GM19324 (cell line): Measurements from ENCODE around the gene GRB7.

ENCODE experiments used
- ATAC-seq: cut with Tn5 transposase; IDR thresholded peaks from one replicate; pipeline ENCODE4 v1.9.1; 2021; ENCODE audit warnings: mild to moderate bottlenecking, moderate library complexity; ENCODE audit not compliant: unreplicated experiment, low FRiP score

Gene GRB7

GRCh38 chr17:39765766-39766165 is 28.0 kb downstream of the GRB7 start:
- no peak for ATAC-seq

DNA sequence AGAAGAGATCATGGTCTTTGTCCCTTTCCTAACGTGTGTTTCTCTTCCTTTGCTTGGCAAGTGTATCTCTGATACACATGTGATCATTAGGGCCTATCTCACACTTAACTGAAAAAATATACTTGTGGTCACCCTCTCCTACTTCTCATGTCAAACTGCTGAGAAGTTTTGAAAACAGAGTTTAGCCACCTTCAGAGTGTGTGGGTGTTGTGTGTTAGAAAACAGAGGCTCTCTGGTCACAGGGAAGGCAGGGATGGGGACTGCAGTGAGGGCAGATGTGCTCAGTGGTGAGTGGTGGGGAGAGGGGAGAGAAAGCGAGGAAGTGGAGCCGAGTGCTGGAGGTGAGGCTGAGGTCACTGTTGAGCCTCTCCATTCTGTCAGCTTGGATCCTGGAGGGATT is 29.4 kb downstream of the GRB7 start:
- no peak for ATAC-seq

GRCh38 chr17:39769974-39770587 is 32.3 kb downstream of the GRB7 start:
- ATAC-seq: no peak

- ATAC-seq: no peak
Measured at GRCh38 chr17:39772415-39772814, 34.7 kb downstream of the GRB7 start.

- no peak for ATAC-seq
Measured at GRCh38 chr17:39772987-39773934, 35.5 kb downstream of the GRB7 start.

DNA sequence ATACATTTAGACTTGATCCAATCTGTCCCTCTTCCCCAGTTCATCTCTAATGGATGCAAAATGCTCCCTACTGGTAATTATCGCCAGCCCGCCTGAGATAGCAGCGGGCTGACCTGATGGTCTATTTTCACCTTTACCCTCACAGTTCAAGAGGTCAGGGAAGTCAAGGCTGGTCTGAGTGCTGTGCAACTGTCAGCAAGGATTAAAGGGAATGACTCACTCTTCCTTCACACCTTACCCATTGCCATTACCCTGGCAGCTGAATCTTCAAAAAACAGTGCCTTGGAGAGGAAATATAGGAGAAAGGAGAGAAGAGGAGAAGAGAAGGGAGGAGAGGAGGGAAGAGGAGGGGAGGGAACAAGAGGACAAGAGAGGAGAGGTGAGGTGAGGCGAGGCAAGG is 36.3 kb downstream of the GRB7 start:
- ATAC-seq: no peak

DNA sequence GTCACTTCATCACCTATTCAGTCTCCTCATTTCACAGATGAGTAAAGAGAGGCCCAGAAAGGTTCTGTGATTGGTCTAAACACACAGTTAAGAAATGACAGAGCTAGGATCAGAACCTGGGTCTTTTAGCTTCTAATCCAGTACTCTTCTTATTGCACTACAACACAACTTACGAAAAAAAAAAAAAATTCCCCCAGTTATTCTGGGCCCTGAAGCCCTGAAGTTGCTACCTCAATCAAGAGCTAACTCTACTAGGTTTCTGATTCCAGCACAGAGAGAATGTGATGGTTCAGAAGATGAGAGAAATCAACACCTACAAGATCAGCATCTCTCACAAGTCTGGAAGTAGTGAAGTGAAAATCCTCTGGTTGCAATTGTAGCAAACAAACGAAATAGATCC is 37.3 kb downstream of the GRB7 start:
- ATAC-seq: no peak

- ATAC-seq: no peak
Measured at GRCh38 chr17:39776252-39776651, 38.5 kb downstream of the GRB7 start.

DNA sequence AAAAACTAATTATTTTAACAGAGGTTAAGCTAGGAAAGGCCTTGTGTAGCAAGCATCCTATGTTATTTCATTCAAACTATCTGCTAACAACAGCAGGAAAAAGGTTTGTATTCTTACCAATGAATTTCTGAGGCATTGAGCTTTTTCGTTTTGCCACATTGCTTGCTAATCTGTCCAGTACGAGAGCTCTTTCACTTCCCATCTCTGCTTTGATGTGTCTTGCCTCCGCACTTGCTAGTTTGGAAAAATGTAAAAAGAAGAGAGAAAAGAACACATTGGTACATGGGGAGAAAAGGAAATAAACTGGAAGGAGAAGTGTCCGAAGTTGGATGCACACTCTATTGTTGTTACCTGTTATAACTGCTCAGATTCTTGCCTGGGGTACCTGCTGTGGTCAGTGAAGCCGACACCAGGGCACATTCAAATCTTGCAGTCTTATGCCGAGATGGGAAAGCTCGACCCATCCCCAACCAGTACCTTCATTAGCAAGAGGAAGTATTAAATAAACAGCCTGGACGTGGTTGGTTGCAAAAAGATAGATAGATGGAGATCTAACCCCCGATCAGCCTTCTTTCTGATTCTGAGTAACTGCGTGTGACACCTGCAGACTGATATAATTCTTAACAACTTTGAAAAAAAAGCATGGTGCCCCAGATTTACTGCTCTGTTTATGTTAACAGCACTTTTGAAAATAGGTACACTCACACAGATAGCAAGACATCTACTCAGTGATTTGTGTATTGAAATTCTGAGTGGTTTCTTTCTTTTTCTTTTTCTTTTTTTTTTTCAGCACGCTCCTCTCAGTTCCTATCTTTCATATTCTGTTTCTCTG is 40.0 kb downstream of the GRB7 start:
- ATAC-seq: peak; percentile 40

DNA sequence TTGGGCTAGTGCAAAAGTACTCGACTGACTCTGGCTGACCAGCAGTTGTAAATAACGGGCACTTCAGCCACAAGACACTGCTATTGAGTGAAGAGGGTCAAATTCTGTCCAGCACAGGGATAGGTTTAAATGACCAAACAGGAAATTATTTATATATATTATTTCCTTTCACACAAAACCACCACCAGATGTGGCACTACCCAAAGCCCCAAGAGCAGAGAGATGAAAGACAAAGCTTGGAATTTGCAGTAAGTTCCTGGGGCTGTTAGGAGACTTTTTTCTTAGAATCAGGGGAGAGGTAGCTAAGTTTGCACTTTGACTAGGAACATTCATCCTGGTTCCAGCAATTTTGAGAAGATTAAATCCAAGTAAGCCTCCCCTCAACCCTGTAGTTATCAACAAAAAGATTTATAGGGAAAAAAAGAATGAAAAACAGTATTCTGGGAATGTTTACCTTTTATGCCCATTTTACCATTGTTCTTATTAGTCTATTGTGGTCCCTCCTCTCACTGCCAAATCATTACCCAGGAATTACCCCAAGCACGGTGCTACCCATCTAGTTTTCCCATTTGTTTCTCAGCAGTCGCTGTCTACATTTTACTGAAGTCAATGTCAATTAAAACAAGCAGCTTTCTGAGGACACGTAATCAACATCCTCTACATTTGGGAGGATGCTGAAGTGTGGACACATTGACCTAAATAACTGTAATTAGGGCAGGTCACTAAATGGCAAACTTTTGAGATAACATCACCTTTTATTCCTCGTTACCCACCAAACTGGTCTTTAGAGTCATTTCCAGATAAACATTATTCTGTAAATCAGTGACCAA is 43.5 kb downstream of the GRB7 start:
- ATAC-seq: no peak

GRCh38 chr17:39781861-39782213 is 44.1 kb downstream of the GRB7 start:
- ATAC-seq: no peak

DNA sequence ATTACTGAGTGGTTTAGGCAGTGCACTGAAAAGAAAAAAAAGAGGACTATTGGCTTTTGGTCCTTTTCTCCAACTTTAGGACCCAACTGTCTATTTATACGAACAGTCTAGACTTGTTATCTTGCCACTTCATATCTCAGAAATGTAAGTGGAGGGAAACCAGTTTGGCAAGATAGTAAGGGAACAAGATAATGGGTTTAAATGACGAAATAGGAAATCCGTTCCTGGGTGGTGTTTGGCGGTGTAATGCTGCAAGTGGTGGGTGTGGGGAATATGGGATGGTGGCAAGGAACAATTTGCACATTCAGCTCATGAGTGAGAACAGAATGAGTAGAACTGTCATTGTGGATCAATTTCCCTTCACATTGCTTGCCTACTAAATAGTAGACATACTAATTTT is 44.7 kb downstream of the GRB7 start:
- no peak for ATAC-seq

DNA sequence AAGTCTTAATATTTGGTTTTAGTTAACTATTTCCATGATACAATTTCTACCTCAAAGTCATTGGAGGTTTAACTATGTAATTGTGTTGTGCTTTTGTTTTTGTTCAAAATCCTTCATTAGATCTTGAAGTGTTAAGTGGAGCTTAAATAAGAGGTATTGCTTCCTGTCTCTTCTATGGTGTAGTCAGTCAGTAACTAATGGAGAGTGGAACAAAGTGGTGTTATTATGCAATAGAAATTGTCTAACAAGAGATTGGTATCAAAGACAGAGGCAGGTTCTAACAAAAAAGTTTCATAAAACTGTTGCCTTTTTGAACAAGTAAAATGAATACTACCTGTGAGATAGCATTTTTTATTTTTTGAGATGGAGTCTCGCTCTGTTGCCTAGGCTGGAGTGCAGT is 45.2 kb downstream of the GRB7 start:
- ATAC-seq: no peak

DNA sequence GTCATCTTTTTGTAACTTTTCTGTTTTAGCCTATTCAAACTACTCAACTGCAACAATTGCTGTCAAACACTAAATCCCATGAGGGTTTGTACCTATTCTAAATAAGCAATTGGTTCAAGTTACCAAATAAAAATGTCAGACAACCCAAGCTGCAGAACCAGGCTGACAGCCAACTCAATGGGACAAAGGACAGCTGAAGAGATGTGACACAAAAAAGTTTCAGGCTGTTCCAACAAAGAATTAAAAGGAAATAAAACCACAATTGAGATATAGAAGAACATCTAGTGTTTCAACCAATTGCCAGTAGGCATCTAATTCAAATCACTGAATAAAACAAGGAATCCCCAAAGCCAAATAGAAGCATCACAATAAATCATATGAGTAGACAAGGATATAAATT is 49.3 kb downstream of the GRB7 start:
- no peak for ATAC-seq

DNA sequence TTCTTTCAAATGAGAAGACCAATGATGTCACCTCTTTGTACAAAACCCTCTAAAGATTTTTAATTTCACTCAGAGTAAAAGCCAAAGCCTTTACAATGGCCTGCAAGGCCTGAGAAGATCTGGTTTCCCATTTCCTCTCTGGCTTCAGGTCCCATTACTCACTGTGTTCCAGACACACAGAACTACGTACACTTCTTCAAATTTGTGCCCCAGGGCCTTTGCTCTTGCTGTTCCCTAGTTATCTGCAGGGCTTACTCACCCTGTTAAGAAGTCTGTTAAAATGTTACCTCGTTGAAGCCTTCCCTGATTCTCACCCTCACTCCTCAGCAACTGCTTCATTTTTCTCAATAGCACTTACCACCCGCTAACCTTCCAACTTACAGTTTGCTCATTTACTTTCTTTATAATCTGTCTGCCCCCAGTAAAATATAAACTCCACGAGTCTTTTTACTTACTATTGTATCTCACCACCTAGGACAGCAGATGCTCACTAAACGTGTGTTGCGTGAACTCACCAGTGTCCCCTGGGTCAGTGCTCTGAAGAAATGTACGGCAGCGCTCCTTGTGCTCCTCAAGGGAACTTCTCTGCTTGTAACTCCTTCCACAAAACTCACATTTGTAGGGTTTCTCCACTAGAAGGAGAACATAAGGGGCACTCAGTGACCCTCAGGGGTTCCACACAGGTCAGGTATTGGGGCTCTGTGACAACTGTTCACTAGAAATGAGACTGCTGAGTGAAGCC is 50.2 kb downstream of the GRB7 start:
- ATAC-seq: no peak

DNA sequence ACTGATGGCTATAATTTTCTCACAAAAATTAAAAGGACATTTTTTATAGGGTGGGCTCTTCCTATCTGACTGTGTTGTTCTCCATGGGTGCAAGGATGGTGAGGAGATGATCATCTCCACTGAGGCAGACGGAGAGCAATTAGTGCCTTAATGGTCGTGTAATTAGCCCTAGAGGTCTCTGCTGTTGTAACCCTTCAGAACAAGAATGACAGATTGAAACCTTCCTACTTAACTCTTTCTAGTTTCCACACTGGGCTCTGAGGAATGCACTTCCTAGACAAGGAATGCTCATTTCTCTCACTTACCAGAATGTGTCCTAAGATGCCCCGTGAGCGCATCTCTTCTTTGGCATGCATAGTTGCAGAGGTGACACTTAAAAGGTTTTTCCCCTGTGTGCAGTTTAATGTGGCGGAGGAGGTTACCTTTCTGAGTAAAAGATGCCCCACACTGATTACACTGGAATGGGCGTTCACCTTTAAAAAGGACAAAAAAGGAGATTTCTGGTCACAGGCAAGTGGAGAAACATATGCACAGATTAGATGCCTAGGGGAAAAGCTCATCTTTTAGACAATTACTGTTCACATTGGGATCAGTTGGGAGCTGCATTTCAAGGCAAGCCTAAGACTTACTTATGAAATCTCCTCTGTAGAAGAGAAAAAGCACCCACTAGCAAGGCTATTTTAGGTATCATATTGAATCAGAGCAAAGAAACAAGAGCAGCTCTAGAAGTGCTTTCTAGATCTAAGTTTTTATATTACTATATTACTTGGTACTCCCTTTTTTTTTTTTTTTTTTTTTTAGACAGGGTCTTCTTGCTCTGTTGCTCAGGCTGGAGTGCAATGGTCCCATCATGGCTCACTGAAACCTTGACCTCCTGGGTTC is 53.6 kb downstream of the GRB7 start:
- no peak for ATAC-seq

- ATAC-seq: no peak
Measured at GRCh38 chr17:39792526-39793221, 54.9 kb downstream of the GRB7 start.

DNA sequence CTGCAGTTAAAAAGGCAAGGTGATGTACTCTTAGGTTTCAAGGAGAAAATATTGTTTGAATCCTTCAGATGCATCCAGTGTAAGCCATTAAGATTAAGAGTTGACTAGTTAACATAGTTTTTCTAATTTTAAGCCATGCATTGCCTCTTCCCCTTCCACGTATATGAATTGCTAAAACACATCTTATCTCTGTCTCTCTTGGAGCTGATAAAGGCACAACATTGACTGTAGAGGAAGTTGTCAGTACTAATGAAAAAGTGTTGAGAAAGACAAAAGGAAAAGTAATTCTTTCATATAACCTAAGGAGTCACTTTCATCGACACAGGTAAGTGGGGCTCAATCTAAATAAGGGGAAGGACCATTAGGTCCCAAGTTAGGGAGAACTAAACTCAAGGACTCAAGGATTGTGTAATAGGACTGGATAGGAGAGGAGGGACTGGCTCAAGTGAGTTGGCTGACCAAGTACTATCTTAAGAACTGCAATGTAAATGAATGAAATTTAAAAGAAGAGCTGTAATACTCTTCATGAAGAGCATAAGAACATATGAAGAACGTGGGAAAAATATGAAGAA is 55.6 kb downstream of the GRB7 start:
- no peak for ATAC-seq
